Esophagus squamous epithelium (tissue), 4 donors: ENCODE data around the gene MED23.

Experiments
- CTCF ChIP-seq, 6 experiments: fragments of 450-650 bp in 4 of 6; fragments of 200-600 bp in 2 of 6; sonication (generic) in 2 of 6; IDR thresholded peaks; one replicate each; pipeline ENCODE4 v1.5.1; 2016 to 2019; ENCODE audit warnings: antibody characterized with exemption in 6 of 6, mild to moderate bottlenecking in 4 of 6, moderate library complexity in 4 of 6
- POLR2A ChIP-seq, 4 donors: fragments of 450-650 bp; IDR thresholded peaks; one replicate each; pipeline ENCODE4 v1.6.1; 2017; ENCODE audit warnings: antibody characterized with exemption in 4 of 4, mild to moderate bottlenecking in 4 of 4, moderate library complexity in 3 of 4

- no peak for TF ChIP-seq CTCF (IDR thresholded peaks at IDR 0.05)
- no peak for TF ChIP-seq POLR2A (IDR thresholded peaks at IDR 0.05)
Observed at GRCh38 chr6:131629651-131630050, 1.6 kb upstream of the MED23 start.
